Stimulated activated CD8-positive, alpha-beta memory T cell treated with anti-CD3 and anti-CD28 coated beads, Interleukin-15, amount 100 ng/mL, for 24 hours (primary cell): ENCODE measurements around the gene MPDZ.
"Not testable (repeated sequence)": the region's sequence is repeated elsewhere in the genome, so short reads cannot be mapped to it uniquely, and the experiment has no call there.

Experiments
- DNase-seq: peaks from one replicate; pipeline ENCODE4 v3.0.0-alpha.2; 2020; ENCODE audit warnings: low read depth

MPDZ gene

DNA sequence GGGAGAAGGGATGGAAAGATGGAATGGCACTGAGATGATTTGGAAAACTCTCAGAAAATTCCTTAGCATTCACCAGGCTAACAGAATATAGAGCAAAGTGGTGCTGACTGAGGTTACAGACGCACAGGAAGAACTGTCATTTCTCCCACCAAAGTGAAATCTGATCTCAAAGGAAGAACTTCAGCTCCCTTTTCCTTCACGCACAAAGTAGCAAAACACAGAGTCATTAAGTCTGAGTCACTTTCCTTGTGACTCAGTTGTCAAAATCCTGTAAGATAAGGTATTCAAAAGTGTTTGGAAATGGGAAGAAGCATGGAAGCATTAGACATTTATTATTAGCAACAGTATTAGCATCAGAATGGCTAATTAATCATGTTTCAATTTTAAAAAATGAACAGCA lies 11.7 kb downstream of the MPDZ start:
- DNase-seq, result no peak

DNA sequence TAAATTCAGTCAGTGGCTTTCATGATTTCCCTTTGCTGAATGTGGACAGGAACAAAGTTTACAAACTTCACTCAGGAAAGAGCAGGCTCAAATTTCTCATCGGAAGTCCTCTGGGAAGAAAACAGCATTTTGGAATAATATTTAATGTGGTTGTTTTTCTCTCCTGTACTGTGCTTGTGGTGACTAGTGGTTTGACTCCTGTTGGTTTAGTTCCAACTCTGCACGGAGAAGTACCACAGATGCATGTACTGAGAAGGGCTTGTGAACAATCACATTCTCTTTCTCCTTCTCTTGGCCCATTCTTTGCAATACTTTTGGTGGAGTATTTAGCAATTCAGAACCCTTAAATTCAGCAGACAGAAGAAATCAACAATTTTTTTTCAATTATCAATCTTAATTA lies 13.3 kb downstream of the MPDZ start:
- DNase-seq, result no peak

DNA sequence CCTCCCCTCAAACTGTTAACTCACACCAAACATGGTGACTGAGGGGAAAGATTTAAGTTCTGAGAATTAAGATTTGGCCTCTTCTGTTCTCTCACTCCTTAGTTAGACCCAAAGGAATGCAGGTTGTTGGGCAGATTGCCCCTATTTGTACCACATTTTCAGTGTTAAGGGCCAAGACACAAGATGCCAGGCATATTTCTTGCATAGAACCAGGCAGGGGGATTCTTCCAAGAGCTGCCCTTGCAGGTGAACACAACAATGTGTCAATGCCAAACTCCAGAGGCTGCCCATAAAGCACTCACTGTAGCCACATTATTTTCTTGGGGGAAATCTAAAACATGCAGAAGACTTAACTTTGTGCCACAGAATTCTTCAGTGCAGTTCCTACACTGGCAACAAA lies 14.7 kb downstream of the MPDZ start:
- no peak for DNase-seq

DNA sequence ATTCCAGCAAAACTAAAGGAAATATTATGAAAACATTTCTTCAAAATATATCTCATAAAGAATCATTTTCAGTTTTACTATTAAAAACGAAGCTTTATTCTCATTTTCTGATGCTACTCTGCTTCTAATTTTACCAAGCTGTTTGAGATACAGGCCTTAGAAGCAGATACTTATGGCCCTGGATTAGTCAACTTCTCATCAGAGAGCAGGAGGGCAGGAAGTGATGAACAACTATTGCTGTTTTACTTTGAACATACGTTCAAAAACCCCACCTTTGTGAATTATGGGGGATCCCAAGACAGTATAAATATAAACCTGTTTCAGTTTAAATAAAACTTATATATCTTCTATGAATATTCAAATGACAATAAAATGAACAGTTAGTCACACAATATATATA lies 16.0 kb downstream of the MPDZ start:
- no peak for DNase-seq

DNA sequence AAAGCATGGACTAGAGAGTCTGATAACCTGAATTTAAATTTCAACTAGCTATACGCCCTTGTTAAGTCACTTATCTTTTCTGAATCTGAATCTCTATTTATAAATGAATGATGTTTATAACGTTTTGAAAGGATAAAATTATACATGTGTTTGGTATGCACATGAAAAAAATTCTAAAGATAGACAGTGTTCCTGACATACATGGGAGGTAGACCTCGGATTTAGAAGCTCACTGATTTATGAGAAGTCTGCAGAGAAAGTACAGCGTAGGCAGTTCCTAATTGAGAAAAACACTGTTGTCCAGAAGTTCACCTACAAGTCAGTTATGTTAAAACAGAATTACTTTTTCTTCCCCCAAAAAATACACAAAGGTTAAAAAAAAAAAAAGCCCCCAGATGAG lies 26.6 kb downstream of the MPDZ start:
- no peak for DNase-seq

DNA sequence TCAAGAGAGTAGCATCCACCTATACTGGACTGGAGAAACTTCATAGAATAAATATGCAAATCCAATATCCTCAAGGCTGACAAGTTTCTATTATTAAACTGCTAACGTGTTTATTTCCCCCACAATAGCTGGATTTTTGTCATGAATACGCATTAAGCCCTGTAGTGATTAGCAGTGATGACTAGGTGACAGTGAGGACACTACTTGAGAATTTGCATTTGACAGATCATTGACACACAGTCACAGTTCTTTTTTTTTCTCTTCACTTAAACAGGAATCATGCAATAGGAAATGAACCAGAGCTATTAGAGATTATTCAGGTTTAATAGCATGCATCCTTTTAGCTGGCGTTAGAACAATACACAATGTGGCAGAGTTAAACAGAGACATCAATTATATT lies 35.3 kb downstream of the MPDZ start:
- DNase-seq, result no peak

DNA sequence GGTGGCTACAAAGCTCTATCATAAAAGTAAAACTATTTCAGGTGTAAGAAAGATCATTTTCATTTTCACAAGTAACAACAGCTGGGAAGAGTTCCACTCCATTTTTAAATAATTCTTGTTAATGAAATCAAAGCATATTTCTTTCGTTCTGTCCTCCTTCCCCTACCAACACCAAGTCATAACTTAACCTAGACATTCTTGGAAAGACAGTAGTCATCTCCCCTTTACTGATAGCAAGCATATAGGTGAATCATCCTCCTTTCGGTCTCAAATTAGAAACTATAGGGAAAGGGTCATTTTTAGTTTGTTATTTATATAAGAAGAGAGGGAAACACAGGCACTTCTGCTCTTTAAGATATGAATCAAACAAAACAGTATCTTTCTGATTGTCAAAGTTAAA lies 38.2 kb downstream of the MPDZ start:
- DNase-seq, result no peak

DNA sequence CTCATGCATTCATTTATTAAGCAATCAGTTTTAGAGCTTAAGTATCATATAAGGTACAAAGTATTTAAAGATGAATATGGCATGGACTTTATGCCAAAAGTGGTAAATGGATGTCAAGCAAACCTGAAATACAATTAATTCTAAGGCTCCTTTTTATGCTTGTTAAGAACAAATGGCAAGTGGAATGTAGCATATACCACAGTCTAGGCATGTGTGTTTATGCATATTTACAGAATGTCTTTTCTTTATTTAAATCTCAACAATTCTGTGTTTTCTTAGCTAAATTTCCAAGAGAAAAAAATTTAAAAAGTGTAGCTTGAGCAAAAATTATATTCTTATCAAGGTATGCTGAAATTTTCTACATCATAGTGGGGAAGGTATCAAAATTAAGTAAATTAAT lies 39.8 kb downstream of the MPDZ start:
- no peak for DNase-seq

DNA sequence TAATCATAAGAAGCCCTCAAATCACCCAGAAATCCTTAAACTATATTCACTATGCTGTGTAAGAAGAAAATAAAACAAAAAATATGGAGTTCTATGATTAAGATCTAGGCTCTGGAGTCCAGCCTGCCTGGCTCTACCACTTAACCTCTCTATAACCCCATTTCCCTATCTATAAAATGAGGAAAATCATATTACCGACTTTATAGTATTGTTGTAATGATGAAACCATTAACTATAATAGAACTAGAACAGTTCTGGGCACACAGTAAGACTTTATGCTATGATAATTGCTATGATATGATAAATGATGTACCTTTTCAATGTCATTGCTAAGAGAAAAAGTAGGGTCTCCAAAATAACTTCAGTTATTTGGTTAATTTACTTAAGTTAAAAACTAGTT lies 40.3 kb downstream of the MPDZ start:
- no peak for DNase-seq

DNA sequence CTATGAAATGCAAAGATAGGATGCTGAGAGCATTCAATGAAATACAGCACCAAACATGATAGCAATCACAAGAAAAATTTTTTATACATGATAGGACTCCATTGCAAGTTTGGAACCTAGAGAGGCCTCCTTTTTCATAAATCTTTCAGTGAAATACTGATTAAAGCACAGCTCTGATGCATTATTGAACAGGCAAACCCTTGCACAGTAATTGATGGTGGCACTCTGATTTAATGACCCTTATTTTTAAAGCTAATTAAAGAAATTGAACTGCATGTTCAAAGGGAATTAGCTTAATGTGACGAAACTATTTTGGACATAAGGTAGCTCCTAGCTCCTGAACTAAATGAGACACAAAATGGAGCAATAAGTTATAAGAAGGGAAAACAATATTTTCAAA lies 44.6 kb downstream of the MPDZ start:
- DNase-seq, result no peak

DNA sequence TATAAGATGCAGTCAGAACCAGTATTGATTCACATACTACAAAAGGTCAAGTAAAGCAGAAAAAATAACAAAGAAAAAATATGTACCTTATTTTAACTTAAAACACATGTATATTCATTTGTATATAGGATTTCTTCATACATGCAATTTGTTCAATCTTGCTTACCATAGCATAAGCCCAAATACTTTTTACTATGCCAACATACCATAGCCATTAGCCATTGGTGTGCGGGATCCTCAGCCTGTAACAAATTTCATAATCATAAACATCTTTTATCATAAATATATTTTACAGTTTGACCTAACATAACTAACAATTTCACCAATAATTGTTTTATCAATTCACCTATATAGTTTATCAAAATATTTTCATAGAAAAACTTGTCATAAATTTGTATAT lies 51.1 kb downstream of the MPDZ start:
- DNase-seq, result no peak

DNA sequence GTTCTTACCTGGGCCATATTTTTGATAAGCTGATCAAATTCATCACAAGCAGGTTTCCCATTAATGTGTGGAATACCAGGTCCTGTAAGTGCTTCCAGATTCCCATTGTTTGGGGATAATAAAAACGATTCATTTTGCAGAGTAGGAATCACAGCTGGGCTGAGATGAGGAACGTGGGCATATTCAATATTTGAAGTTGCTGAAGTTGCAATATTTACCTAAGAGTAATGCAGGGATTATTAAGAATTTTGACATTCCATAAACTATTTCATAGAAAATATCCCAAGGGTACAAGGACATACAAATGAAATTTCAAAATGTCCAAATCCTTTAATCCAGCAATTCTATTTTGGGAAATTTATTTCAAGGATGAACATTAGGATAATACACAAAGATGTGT lies 55.1 kb downstream of the MPDZ start:
- no peak for DNase-seq

DNA sequence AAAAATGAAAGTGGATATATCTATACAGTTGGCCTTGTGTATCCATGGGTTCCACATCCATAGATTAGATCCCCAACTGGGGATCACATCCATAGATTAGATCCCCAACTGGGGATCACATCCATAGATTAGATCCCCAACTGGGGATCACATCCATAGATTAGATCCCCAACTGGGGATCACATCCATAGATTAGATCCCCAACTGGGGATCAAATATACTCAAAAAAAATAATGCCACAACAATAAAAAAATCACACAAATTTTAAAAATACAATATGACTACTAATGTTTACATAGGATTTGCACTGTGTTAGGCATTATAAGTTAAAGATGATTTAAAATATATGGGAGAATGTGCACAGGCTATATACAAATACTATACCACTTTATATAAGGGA lies 56.8 kb downstream of the MPDZ start:
- DNase-seq, result not testable (repeated sequence)

DNA sequence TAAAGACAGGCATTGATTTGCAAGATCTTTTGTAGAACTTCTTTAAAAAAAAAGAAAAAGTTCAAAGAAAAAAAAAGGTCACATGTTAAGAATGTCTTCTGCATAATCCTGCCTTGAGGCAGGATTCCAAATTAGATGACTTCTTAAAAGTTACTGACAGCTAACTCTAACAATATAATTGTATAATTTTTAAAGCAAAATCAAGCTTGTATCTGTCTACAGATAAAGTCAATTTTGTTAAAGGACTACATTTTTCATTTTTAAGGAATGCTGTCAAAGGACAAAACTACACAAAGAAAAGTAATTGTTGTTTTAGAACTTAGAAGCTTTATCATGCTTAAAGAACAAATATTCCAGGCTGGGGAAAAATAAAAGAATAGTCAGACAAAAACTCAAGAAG lies 57.8 kb downstream of the MPDZ start:
- DNase-seq, result no peak

DNA sequence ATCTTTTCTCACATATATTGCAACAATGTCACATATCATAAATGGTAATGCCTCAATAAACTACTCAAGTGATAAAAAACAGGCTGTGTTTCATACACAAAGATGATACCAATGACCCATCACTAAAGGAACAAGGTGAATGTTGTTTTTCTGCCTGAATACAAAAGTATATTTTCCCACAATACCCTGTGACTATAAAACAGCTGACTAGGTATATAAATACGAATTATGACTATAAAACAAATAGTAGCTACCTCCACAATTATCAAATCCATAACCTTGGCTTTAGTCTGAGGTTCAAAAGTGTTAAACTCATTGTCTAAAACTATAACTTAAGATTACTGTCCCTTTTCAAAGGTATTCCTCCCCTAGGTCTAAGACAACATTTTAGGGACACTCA lies 58.7 kb downstream of the MPDZ start:
- DNase-seq, result no peak

DNA sequence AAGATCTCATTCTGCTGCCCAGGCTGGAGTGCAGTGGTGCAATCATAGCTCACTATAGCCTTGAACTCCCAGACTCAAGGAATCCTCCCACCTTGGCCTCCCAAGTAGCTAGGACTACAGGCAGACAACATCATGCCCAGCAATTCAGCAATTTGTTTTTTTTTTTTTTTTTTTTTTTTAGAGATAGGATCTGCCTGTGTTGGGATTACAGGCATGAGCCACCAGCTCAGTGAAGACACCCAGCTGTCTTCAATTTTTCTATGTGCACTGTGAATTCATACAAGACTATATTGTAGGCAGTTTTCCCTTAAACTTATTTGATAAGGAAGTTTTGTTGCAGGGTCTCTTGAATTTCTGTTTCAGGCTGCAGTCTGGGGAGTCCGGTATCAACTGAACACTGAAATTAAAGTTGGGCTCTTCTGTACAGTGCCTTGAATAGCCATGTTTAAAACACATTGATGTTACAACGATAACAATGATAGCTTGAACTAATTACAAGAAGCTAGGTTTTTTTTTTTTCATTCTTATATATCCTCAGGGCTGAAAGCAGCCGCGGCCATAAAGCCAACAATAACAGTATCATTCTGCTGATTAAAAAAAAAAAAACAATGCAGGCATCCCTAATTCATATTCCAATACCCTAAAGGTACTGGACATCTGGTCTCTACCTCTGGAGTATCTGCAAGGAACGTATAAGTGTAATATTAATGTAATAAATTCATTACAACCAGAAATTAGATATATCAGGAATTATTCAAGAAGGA lies 63.5 kb downstream of the MPDZ start:
- no peak for DNase-seq

DNA sequence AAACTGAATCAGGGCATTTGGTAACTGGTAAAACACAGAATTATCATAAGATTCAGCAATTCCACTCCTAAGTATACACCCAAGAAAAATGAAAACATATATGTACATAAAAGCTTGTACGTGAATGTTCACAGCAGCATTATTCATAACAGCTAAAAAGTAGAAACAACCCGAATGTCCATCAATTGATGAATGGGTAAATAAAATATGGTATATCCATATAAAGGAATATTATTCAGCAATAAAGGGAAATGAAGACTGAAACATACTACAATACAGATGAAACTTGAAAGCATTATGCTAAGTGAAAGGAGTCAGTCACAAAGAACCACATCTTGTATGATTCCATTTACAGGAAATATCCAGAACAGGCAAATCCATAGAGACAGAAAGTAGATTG lies 65.5 kb downstream of the MPDZ start:
- no peak for DNase-seq

DNA sequence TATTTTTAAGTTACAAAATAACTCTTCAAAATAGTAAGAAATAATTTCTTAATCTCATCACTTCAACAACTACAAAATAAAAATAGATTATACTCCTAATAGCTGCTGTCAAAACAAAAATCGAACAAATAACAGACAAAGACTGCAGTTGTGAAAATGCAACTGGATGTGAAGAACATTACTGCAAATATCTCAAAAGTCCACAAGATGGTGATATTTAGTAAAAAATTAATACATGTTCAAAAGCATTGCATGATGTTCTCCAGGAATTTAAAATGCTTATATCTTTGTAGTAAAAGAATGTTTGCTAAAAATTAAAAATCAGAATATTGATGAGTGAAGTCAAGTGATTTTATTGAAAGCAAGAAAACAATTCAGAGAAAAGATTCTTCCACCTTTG lies 66.2 kb downstream of the MPDZ start:
- no peak for DNase-seq

DNA sequence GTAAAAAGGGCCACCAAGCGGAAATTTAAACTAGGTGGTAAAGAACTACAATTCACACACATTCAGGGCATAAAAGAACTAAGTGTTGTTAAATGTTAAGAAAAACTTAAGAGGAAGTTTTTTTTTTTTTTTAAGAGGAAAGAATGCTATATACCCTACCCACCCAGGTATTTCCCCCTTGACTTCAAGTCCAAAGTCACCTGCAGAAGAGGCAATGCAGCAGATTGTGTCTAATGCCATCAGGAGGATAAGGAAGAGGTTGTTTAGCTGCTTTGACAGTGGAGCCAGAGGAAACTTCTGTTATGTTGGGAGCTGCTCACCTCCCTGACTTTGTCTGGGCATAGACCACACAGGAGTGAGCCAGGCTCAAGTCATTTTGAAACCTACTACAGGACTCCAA lies 69.2 kb downstream of the MPDZ start:
- no peak for DNase-seq

DNA sequence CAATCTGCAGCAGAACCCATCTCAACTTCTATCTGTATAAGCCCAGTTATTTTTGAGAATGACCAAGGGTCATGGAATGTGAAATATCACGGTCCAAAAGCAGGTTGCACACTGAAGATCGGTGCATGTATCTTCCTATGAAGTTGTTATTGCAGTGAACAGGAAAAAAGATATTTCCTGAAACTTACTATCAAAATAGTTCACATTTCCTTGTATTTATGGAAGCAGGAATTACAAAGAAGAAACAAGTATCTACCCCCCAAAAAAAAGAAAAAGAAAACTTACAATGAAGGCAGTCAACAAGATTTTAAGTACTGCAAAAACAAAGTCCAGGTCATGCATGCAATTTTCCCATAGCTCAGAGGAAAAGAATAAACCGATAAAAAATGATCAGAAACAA lies 70.0 kb downstream of the MPDZ start:
- DNase-seq, result no peak

DNA sequence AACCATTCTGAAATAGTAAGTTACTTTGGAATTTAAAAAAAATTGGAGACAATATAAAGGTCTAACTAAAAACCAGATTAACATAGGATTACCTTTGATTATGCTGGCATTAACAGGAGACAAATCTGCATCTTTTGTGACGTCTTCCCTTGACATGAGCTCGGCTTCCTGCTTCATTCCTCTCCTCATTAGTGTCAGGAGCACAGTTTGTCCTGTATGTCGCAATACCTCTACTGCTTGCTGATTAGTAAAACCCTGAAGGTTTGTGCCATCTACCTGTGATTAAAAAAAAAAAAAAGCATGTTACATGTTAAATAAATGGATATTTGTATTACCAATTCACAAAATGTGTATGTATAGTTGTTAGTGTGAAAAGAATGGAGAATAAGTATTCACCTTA lies 73.7 kb downstream of the MPDZ start:
- no peak for DNase-seq

DNA sequence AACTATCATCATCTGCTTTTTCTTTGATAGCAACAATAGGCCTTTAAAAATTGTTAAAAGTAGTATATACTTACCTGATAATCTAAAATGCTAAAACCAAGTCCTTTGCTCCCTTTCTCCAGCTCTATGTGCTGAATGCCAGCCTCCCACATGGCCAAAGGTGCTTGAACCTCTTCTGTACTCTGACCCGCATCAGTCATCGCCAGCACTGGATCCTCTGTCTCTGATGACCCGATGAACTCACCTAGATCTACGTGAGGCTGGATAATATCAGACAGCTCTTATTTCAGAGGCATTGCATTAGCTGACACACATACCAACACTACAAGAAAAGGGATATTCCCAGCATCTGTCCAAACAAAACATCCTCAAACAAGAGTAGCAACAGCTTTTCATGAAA lies 89.5 kb downstream of the MPDZ start:
- DNase-seq, result no peak

DNA sequence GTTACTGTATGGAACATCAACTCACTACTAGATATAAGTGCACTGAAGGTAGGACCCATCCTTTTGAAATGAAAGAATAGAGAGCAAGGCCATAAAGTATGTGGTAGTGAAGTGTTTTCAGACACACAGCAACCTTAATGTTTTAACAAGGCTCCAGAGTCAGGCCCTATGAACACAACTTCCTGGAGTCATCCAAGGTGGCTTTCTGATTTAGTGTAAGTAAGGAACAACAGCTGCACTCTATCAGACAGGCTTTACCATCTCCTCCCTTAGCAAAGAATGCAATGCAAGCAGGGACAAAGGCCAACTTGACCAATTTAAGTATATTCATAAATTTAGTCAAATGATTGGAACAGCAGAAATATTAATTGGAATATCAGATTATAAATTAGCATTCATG lies 90.1 kb downstream of the MPDZ start:
- no peak for DNase-seq

DNA sequence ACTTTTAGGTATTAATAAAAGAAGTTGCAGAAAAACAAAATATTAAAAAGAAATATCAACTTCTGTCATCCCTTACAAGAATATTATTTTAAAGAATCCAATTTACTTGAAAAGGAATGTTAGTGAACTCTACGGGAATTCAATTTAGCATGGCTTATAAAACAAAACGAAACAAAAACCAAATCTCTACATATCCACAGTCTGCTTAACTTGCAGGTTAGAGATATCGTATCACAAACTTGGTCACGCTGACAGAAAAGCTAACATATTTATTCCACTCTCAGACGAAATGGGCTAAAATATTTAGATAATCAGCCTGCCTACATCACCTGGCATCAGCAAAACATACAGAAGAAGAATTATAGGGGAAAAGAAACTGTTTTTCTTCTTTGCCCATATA lies 92.7 kb downstream of the MPDZ start:
- no peak for DNase-seq

DNA sequence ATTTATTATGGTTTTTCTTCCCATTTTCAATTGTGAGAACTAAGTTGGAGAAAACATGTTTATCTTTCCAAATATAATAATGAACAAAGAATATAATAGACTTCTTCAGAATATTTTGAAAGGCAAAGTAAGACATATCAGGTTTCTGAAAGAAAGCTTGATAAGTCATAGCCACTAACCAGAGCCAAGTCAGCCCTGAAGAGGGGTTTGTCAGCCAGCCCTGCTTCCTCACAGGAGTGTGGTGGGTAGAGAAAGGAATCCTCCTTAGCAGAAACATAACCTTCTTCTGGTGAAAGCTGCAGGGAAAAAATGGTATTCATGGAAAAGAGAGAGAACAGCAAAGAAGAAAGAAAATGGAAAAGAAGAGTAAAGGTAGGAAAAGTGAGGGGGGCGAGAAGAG lies 93.4 kb downstream of the MPDZ start:
- no peak for DNase-seq
